ENCODE results near the gene PPP4R3A. TPM values are rescaled to one million over a fixed set of nuclear protein-coding genes. Genes with fewer than 3 reads are reported as not detected.
A peak's percentile ranks its signal among the peaks of the same experiment; 100 is the strongest.
"Not testable (repeated sequence)": the region's sequence is repeated elsewhere in the genome, so short reads cannot be mapped to it uniquely, and the experiment has no call there.

PPP4R3A gene
- 53.1 and 53.2 TPM in 2 replicates for total RNA-seq (2014; rRNA removed)
- 22.2 TPM for polyA plus RNA-seq (2012)

DNA sequence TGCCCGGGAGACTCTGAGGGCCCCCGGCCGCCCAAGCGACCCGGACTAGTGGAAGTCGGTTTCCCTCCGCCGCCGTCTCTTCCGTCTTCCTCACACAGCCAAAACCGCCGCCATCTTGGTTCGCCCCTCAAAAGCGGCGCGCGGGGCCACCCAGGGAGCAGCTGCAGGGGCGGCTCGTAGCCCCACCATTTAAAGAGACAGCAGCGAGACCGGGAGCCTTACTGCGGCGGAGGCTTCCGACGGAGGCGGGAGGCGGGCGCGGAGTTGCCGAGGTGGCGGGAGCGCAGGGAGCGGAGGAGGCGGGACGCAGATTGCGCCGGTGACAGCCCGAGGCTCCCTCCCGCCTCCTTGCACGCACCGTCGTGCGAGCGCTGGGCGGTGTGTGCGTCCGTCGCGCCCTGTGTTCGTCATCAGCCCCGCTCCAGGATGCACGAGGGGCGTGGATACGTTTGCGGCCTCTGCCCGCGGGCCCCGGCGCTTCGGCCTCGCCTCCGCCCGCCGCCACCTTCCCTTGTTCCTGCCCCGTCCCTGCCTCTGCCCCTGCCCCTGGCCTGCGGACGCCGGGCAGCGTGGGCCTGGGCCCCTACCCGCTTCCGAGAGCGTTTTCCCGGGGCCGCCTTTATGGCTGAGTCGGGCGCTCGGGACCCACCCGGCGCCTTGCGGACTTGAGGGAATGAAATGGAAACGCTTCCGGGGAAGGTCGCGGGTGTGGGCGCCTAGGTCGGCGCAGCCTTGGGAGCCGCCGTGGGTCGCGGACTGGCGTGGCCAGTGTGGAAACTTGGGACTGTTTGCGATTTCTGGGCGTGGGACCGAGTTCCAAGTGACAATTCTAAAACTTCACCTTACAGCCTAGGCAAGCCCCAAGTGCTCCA is at the start of gene PPP4R3A:
TSS of gene PPP4R3A (minus strand) at position 140 of the 872 bp plus-strand sequence. CDS start 663 bp downstream, outside the sequence.
- peak; percentile 96 for DNase-seq (ENCODE audit: low read depth)

DNA sequence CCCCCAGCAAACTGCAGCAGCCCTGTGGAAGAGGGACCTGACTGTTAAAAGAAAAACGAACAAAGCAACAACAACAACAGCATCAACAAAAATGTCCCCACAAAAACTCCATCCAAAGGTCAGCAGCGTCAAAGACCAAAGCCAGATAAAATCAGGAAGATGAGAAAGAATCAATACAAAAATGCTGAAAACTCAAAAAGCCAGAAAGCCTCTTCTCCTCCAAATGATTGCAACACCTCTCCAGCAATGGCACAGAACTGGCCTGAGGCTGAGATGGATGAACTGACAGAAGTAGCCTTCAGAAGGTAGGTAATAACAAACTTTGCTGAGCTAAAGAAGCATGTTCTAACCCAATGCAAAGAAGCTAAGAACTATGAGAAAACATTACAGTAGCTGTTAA is 45.4 kb upstream of the PPP4R3A start:
- DNase-seq (ENCODE audit: low read depth): no peak

DNA sequence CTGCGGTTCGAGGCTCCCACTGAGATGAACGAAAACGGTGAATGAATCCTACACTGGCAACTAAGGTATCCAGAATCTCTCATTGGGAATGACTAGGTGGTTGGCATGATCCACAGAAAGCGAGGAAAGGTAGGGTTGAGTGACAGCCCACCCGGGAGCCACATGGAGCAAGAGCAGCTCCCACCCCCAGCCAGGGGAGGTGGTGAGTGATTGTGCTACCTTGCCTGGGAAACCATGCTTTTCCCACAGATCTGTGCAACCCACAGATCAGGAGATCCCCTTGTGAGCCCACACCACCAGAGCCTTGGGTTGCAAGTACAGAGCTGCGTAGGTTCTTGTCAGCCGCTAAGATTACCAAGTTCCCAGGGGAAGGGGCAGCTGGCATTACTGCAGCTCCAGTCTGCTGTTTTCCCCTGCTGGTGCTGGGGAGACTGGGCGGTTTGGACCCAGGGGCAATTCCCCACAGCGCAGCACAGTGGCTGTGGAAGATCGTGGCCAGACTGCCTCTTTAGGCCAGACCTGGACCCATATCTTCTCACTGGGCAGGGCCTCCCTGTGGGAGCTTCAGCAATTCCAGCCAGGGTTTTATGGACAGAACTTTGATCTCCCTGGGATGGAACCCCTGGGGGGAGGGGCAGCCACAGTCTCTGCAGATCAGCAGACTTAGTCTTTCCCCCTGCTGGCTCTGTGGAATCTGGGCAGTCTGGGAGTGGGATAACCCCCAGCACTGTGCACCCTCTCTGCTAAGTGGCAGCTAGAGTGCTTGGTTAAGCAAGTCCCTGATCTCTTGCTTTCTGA is 44.6 kb upstream of the PPP4R3A start:
- DNase-seq (ENCODE audit: low read depth): no peak

DNA sequence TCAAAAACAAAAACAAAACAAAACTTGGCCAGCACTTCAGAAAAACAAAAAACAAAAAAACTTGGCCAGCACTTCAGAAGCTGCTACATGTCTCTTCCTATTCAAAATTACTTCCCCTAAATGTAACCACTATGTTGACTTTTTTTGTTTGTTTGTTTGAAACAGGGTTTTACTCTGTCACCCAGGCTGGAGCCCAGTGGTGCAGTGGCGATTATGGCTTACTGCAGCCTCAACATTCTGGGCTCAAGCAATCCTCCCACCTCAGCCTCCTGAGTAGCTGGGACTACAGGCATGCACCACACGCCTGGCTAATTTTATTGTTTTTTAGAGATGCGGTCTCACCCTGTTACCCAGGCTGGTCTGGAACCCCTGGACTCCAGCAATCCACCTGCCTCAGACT is 38.0 kb upstream of the PPP4R3A start:
- DNase-seq (ENCODE audit: low read depth): no peak

DNA sequence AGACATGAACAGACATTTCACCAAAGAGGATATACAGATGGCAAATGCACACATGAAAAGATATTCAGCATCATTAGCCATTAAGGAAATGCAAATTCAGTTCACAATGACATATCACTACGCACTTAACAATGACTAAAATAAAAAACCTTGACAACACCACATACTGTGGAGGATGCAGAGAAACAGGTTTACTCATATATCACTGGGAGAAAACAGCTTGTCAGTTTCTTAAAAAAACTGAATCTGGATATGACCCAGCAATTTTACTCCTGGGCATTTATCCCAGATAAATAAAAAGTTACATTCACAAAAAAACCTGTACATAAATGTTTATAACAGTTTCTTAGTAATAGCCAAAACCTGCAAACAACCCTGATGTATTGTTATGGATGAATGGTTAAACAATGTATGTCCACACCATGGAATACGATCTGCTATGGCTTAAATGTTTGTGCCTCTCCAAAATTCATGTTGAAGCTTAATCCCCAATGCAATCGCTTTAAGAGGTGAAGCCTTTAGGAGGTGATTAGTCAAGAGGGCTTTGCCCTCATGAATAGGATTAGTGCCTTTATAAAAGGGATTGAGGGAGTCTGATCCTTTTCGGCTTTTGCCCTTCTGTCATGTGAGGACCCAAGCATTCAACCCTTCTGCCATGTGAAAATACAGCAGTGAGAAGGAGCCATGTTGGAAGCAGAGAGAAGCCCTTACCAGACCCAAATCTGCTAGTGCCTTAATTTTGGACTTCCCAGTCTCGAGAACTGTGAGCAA is 36.0 kb upstream of the PPP4R3A start:
- DNase-seq (ENCODE audit: low read depth): peak; percentile 5

DNA sequence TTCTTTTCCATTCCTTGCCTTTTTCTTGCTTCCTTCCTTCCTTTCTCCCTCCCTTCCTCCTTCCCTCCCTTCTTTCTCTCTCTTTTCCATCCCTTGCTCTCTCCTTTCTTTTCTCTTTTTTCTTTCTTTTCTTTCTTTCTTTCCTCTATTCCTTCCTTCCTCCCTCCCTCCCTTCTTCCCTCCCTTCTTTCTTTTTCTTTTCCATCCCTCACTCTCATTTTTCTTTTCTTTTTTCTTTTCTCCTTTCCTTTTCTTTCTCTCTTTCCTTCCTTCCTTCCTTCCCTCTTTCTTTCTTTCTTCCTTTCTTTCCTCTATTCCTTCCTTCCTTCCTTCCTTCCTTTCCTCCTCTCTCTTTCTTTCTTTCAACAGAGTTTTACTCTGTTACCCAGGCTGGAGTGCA is 35.1 kb upstream of the PPP4R3A start:
- no peak for DNase-seq (ENCODE audit: low read depth)

DNA sequence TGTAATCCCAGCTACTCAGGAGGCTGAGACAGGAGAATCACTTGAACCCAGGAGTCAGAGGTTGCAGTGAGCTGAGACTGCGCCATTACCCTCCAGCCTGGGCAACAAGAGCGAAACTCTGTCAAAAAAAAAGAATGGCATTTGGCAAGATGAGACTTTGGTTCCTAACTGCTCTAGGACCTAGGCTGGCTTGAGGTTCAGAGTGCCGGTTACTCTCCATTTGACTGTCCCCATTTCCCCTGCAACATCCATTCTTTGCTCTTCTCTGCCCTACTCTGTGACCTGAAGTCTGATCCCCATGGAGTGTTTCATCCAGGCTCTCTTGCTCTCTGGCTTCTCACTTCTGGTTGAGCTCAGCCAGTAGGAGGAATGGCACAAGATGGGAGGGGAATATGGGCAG is 26.2 kb upstream of the PPP4R3A start:
- DNase-seq (ENCODE audit: low read depth): no peak

DNA sequence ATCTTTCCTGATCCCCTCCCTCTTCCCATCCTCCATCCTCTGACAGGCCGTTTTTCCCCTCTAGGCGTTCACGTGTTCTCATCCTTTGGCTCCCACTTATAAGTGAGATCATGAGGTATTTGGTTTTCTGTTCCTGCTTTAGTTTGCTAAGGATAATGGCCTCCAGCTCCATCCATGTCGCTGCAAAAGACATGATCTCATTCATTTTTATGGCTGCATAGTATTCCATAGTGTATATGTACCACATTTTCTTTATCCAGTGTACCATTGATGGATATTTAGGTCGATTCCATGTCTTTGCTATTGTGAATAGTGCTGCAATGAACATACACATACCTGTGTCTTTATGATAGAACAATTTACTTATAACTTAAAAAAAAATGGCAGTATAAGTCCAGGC is 23.9 kb upstream of the PPP4R3A start:
- not testable (repeated sequence) for DNase-seq (ENCODE audit: low read depth)

DNA sequence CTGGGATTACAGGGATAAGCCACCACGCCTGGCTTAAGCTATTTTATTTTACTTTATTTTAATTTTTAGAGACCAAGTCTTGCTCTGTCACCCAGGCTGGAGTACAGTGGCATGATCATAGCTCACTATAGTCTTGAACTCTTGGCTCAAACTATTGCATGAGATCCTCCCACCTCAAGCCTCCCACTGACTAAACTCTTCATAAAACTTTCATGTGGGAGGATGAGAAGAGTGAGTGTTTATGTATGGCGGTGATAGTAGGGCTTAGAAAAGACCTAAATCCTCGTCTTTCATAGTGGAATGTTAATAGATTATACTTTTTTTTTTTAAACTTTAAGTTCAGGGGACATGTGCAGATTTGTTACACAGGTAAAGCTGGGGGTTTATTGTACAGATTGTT is 23.5 kb upstream of the PPP4R3A start:
- no peak for DNase-seq (ENCODE audit: low read depth)

DNA sequence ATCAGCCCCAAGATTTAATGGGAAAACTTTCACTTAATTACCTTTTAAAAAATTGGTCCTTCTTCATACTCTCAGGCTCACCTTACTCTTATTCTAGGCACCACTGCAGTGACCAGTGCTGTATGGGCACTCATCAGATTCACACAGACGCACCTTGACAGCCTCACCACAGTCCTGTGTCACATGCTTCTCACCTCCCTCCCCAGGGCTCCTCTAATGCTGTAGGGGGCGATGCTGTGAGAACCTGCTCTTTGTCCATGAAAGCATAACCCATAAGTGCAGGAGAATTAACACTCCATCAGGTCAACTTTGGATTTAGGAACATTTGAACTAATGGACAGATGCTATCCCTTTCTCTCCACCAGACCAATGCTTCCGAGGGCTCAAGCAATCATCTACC is 13.9 kb upstream of the PPP4R3A start:
- DNase-seq (ENCODE audit: low read depth): no peak

DNA sequence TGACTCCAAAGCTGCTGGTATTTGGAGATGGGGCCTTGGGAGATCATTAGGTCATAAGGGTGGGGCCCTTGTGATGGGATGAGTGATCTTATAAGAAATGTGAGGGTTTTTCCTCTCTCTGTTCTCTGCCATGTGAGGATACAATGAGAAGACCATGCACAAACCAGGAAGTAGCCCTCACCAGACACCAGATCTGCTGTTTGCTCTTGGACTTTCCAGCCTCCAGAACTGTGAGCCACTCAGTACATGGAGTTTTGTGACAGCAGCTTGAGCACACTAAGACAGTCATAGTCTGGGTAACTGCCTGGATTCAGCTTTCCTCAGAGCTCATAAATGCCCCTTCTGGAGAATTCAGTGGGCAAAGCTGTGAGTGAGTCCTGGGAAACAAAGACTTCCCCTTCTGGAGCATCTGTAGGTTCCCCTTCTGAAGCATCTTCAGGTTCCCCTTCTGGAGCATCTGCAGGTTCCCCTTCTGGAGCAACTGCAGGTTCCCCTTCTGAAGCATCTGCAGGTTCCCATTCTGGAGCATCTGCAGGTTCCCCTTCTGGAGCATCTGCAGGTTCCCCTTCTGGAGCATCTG is 11.0 kb upstream of the PPP4R3A start:
- DNase-seq (ENCODE audit: low read depth): no peak

DNA sequence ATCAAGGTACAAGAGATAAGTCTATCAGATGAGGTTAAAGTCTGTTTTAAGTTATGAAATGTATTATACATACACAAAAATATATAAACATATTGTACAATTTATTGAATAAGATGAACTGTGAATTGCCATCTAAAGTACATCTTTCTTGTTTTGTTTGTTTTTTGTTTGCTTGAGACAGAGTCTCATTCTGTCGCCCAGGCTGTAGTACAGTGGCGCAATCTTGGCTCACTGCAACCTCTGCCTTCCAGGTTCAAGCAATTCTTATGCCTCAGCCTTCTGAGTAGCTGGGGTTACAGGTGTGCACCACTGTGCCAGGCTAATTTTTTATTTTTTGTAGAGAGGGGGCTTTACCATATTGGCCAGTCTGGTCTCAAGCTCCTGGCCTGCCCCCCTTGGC is 10.0 kb upstream of the PPP4R3A start:
- no peak for DNase-seq (ENCODE audit: low read depth)

DNA sequence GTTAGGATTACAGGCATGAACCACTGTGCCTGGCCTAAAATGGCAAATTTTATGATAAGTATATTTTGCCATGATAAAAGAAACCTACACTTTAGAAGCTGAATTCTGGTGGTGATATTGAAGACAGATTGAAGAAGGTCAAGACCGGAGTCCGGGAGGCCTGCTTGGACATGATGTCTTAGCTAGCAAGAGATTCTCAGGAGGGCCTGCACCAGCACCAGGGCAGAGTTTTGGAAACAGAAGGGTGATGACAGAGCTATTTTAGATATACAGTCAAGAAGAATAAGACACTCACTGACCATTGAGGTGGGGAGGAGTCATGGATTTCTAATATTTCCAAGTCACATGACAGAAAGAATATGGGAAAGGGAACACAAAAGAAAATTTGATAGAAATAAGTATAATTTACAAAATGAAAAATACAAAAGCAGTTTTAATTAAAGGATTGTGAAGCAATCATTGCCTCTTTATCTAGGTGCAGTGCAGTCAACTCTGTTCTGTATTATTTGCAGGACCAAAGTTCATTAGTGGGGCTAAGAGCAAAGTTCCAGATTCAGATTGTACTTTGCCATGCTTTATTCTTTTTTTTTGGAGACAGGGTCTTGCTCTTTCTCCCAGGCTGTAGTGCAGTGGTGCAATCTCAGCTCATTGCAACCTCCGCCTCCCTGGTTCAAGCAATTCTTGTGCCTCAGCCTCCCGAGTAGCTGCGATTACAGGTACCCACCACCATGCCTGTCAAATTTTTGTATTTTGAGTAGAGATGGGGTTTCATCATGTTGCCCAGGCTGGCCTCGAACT is 9.3 kb upstream of the PPP4R3A start:
- DNase-seq (ENCODE audit: low read depth): no peak

DNA sequence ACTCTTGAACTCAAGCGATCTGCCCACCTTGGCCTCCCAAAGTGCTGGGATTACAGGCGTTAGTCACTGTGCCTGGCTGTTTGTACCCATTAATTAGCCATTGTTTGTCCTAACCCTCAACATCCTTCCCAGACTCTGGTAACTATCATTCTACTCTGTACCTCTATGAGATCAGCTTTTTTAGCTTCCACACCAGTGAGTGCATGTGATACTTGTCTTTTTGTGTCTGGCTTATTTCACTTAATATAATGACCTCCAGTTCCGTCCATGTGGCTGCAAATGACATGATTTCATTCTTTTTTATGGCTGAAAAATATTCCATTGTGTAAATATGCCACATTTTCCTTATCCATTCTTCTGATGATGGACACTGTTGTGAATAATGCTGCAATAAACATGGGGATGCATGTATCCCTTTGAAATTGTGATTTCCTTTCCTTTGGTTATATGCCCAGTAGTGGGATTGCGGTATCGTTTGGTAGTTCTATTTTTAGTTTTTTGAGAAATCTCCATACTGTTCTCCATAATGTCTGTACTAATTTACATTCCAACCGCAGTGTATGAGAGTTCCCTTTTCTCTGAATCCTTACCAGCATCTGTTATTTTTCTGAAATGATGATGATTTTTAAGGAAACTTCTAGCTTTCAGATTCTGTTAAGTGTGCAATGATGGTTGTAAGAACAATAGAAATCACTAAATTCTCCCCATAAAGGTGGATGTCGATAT is 6.7 kb upstream of the PPP4R3A start:
- no peak for DNase-seq (ENCODE audit: low read depth)

DNA sequence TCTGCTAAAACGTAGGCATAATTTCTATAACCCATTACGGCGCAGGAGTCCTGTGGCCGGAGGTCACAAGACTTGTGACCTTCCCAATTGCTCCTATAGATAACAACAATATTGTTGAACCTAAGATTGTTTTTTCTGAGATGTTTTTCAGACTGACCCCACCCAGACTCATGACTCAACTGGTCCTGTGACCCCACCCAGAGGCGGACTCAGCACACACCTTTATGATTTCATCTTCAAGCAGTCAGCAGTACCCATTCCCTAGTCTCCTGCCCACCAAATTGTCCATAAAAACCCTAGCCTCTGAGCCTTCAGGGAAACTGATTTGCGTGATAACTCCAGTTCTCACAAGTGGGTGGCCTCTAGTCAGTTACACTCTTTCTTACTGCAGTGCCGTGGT is 5.9 kb upstream of the PPP4R3A start:
- no peak for DNase-seq (ENCODE audit: low read depth)

DNA sequence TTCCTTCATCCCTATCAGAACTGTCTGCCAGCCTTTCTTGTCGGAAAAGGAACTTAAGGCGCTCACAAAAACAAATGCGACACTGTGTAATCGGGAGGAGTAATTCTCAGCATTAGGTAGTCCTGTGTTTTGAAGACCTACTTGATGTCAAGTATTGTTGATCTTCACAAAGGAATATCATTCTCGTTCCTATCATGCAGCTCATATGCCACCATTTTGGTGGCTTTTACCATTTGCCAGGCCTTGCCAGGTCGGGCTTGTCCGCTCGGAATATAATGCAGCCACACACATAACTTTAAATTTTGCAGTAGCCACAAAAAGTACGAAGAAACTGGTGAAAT is 903 bp upstream of the PPP4R3A start:
- no peak for DNase-seq (ENCODE audit: low read depth)

DNA sequence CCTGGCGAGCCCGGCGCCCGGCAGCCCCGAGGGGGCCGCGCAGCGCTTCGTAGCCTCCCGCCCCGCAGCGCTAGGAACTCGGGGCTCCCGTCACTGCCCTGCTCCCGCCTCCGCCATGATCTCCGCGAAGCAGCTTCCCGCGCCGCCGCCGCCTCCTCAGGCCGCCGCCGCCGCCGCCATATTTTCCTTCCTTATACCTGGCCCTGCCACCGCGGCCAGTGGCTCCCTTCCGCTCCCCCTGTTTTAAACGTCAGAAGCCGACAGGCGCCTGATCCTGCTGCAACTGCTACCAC is 286 bp downstream of the PPP4R3A start:
- DNase-seq (ENCODE audit: low read depth): no peak

DNA sequence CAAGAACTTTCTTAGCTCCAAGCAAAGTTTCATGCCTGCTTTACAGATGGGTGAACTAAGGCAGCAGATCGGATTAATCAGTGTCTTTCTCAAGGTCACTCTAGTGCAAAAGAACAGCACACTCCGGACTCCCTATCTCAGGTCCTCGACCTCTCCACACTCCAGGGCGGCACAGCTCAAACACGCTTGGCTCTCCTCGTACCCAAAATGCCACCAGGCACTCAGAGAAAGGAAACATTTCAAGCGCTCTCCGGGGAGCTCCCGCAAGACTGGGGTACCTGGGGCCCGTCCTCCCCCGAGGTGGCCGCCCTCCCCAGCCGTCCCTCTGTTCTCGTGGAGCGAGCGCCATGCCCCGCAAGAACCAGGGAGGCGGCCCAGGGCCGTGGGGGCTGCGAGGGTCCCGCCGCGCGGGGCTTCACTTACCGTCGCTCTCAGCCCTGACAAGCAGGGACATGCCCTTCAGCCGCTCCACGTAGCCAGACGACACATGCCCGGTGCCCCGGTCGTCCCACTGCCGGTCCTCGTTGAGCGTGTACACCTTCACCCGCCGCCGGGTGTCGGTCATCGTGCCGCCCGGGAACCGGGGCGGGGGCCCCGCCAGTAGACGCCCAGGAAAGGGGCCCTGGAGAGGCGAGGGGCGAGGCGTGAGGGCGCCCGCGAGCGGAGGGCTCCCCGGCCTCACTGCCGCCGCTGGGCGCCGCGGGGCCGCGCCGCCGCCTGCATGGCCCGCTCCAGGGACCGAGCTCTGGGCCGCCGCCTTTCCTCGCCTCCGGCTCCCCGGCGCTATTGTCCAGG is 830 bp downstream of the PPP4R3A start:
- no peak for DNase-seq (ENCODE audit: low read depth)

DNA sequence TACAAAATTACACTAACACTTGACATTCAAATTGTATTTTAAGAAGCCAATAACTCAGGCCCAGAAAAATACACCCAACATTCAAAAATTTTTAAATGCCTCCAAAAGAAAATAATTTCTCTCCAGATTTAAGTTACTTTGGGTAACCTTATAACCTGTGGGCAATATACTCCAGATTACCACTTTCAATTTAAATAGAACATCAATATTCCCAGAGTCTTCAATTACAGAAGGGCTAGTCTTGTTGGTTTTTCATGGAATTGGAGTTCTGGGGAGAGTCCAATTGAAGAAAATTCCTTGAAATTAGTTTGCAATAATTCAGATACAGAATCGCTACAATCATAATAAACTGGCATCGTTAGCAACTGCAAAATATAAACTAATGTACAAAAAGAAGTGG is 2.0 kb downstream of the PPP4R3A start:
- no peak for DNase-seq (ENCODE audit: low read depth)

DNA sequence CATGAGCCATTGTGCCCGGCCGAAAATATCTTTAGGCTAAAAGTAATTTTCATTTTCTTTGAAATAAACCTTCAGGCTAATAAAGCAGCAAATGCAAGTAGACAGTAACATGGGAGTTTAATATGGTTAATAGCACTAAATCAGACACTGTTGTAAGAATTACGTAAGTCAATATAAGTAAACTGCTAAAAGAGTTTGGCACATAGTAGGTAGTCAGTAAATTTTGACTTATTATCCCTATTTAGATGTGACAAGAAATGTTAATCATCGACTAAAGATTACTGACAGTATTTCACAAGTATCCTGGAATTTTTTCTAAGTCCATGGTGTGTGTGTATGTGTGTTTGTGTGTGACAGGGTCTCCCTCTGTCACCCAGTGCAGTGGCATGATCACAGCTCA is 3.9 kb downstream of the PPP4R3A start:
- DNase-seq (ENCODE audit: low read depth): no peak
